GM18508 (cell line): Measurements from ENCODE around the gene ACTN4.

Experiments
- ATAC-seq: cut with Tn5 transposase; IDR thresholded peaks from one replicate; pipeline ENCODE4 v1.9.1; 2021; ENCODE audit warnings: moderate number of reproducible peaks; ENCODE audit not compliant: insufficient read depth, unreplicated experiment

Gene ACTN4

GRCh38 chr19:38635483-38636399 lies 11.7 kb upstream of the ACTN4 start:
- no peak for ATAC-seq

- no peak for ATAC-seq
These were observed 9.0 kb upstream of the ACTN4 start for GRCh38 chr19:38638461-38638860.

GRCh38 chr19:38639679-38640078 lies 7.8 kb upstream of the ACTN4 start:
- ATAC-seq, result no peak

GRCh38 chr19:38640368-38640767 lies 7.1 kb upstream of the ACTN4 start:
- no peak for ATAC-seq

- ATAC-seq, result no peak
These were observed 5.3 kb upstream of the ACTN4 start for GRCh38 chr19:38642176-38642575.

GRCh38 chr19:38644719-38645118 lies 2.7 kb upstream of the ACTN4 start:
- ATAC-seq, result no peak

- no peak for ATAC-seq
These were observed 718 bp downstream of the ACTN4 start for GRCh38 chr19:38647966-38648768.

- ATAC-seq, result no peak
These were observed 1.4 kb downstream of the ACTN4 start for GRCh38 chr19:38648769-38649304.

GRCh38 chr19:38649305-38650171 lies 2.1 kb downstream of the ACTN4 start:
- no peak for ATAC-seq

GRCh38 chr19:38650172-38650775 lies 2.8 kb downstream of the ACTN4 start:
- ATAC-seq, result no peak

GRCh38 chr19:38650911-38651584 lies 3.6 kb downstream of the ACTN4 start:
- no peak for ATAC-seq

- ATAC-seq, result no peak
These were observed 5.7 kb downstream of the ACTN4 start for GRCh38 chr19:38653028-38653571.

- ATAC-seq, result no peak
These were observed 7.2 kb downstream of the ACTN4 start for GRCh38 chr19:38654628-38655055.

- ATAC-seq, result no peak
These were observed 7.8 kb downstream of the ACTN4 start for GRCh38 chr19:38655148-38655824.

- no peak for ATAC-seq
These were observed 8.9 kb downstream of the ACTN4 start for GRCh38 chr19:38656171-38656981.

GRCh38 chr19:38657633-38658222 lies 10.3 kb downstream of the ACTN4 start:
- ATAC-seq, result no peak
